ENCODE measurements around the gene SLC25A48.

DNA sequence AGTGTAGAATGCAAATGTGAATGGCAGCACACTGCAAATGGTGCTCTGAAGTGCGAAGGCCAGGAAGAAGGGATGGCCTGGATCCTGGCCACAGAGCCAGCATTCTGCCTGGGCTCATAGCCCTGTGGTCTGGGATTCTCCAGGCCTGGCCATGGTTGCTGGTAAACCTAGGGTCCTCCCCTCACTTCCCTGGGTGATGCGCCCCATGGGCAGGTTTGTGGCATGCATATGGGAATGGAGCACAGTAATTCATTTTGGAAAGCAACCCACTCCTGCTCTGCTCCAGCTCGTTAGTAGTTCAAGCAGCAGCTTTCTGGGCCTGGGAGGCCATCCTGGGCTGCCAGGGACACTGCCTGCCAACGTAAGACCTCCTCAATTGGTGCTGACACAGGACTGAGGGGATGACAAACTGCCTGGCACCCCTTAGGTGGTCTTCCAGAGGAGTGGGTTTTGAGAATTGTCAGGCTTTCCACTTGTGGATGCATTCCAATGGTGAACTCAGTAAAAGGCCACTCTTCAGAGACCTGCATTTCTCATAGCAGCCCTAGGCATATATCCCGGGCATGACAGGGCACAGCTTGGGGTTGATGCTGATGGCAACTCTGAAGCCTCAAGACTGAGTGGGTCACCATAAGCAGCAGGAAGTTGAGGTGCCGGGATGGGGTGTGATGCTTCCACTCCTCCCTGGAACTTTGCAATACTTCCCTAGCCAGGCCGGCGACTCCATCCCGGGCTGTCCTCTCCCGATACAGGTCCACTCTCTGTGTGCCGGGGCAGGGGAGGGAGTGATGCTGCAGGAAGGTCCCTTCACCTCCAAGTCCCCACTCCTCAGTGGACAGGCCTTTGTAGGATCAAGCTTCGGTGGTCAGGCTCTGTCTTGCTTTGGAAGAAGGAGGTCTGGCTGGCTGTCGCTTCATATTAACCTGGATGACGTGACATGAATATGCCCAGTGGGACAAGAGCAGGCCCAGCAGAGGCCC is 1.2 kb upstream of the SLC25A48 start:
- TF ChIP-seq, protein P1, sequence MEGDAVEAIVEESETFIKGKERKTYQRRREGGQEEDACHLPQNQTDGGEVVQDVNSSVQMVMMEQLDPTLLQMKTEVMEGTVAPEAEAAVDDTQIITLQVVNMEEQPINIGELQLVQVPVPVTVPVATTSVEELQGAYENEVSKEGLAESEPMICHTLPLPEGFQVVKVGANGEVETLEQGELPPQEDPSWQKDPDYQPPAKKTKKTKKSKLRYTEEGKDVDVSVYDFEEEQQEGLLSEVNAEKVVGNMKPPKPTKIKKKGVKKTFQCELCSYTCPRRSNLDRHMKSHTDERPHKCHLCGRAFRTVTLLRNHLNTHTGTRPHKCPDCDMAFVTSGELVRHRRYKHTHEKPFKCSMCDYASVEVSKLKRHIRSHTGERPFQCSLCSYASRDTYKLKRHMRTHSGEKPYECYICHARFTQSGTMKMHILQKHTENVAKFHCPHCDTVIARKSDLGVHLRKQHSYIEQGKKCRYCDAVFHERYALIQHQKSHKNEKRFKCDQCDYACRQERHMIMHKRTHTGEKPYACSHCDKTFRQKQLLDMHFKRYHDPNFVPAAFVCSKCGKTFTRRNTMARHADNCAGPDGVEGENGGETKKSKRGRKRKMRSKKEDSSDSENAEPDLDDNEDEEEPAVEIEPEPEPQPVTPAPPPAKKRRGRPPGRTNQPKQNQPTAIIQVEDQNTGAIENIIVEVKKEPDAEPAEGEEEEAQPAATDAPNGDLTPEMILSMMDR (IDR thresholded peaks at IDR 0.05) = no peak
- no peak for TF ChIP-seq POLR2A (IDR thresholded peaks at IDR 0.05)
